Measurements from ENCODE around the gene ROPN1B. TPM values are rescaled to one million over a fixed set of nuclear protein-coding genes. Genes with fewer than 3 reads are reported as not detected.
"Not testable (repeated sequence)": the region's sequence is repeated elsewhere in the genome, so short reads cannot be mapped to it uniquely, and the experiment has no call there.

The ROPN1B gene
- total RNA-seq, 1 donor from 2014 or later, result not detected

DNA sequence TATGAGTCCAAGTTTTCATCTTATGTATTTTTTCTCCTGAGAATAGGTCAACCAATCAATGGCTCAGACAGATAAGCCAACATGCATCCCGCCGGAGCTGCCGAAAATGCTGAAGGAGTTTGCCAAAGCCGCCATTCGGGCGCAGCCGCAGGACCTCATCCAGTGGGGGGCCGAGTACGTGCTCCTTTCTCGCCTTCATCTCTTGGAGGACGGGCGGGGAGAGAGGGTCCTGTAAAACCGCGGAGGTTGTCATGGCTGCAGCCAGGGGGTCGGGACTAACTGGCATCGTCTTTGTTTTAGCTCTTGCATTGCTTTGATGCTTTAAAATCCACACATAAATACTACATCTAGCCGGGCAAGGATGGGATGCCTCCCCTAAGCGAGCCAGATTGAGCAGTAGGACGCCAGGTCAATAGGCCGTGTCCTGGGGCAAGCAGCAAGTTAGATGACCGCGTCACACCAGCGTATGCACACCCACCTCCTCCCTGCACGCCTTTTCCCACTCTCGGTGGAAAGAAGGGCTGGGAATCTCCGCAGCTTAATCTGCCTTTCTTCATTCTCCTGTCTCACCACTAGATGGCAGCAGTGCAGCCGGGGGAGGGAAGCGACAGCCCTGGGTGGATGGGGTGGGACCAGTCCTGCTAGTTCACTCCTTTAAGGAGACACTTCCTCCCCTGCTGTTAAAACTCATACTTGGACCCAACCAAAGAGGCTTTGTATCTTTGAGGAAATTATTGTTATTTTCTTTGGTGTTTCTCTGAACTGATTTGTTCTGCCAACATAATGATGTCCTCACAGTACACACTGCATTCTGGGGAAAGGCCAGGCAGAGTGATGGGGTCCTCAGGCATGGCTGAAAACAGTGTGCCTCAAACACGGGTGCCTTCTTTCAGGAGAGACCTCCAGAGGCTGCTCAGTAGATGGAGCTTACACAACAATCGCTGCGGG is 3.3 kb downstream of the ROPN1B start:
- H3K27ac Mint-ChIP-seq (ENCODE audit: unreplicated experiment); H3K27me3 Mint-ChIP-seq (ENCODE audit: unreplicated experiment); H3K9me3 Mint-ChIP-seq (ENCODE audit: unreplicated experiment); H3K36me3 Mint-ChIP-seq (ENCODE audit: low read depth, unreplicated experiment); H3K4me1 Mint-ChIP-seq (ENCODE audit: unreplicated experiment): not testable (repeated sequence)
- H3K4me3 Mint-ChIP-seq (ENCODE audit: unreplicated experiment), result peak overlapping the region; percentile 59
- peak; percentile 31 for DNase-seq (ENCODE audit: low spot score)
- TF ChIP-seq, protein P1, sequence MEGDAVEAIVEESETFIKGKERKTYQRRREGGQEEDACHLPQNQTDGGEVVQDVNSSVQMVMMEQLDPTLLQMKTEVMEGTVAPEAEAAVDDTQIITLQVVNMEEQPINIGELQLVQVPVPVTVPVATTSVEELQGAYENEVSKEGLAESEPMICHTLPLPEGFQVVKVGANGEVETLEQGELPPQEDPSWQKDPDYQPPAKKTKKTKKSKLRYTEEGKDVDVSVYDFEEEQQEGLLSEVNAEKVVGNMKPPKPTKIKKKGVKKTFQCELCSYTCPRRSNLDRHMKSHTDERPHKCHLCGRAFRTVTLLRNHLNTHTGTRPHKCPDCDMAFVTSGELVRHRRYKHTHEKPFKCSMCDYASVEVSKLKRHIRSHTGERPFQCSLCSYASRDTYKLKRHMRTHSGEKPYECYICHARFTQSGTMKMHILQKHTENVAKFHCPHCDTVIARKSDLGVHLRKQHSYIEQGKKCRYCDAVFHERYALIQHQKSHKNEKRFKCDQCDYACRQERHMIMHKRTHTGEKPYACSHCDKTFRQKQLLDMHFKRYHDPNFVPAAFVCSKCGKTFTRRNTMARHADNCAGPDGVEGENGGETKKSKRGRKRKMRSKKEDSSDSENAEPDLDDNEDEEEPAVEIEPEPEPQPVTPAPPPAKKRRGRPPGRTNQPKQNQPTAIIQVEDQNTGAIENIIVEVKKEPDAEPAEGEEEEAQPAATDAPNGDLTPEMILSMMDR (IDR thresholded peaks at IDR 0.05; ENCODE audit: unreplicated experiment), result peak; percentile 86

DNA sequence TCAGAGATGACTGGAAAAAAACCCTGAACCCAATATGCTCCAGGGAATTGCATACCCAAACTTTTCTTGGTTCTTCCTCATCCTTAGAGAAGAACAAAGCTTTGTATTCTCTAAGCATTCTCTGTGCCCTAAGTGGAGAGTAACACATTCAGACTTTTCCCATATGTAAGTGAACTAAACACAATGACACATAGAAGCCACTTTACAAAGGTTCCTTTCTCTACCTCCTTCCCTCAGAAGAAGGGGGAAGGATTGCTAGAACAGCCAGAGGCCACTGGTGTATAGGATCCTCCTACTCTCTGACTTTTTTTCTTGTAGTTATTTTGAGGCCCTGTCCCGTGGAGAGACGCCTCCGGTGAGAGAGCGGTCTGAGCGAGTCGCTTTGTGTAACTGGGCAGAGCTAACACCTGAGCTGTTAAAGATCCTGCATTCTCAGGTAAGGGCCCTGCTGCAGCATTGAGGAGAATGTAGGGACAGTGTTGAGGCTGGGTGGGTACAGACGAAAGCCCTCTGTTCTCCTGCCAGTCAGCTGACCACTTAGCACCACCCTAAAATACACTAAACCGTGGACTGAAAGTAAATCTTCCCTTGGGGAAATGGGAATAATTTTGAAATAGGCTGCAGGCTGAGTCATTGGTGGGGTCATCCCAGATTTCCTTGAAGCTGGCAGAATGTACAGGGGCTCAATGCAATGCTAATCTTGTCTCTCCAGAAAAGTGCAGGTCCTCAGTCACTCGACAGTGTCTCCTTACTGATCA is 6.4 kb downstream of the ROPN1B start:
- H3K4me3 Mint-ChIP-seq (ENCODE audit: unreplicated experiment); H3K27me3 Mint-ChIP-seq (ENCODE audit: unreplicated experiment); H3K36me3 Mint-ChIP-seq (ENCODE audit: low read depth, unreplicated experiment); H3K4me1 Mint-ChIP-seq (ENCODE audit: unreplicated experiment); DNase-seq (ENCODE audit: low spot score); H3K27ac Mint-ChIP-seq (ENCODE audit: unreplicated experiment); H3K9me3 Mint-ChIP-seq (ENCODE audit: unreplicated experiment): not testable (repeated sequence)

DNA sequence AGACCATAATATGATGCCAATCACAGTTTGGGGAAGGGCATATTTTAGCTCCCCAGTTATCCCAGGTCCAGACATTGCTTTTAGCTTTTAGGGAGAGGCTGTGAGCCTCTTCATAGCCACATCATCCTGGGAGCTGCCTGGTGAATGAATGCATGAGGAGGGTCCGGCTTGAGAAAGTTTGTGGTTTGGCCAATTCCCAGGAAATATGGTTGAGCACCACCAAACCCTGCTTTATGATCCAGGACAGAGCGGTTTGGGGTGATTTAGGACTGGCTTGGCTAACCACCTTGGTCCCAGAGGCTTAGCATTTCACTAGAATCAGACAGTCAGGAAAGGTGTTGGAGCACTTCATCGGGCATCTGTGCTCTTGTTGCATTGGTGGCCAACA is 7.0 kb downstream of the ROPN1B start:
- H3K4me3 Mint-ChIP-seq (ENCODE audit: unreplicated experiment); H3K4me1 Mint-ChIP-seq (ENCODE audit: unreplicated experiment); H3K27ac Mint-ChIP-seq (ENCODE audit: unreplicated experiment): not testable (repeated sequence)

DNA sequence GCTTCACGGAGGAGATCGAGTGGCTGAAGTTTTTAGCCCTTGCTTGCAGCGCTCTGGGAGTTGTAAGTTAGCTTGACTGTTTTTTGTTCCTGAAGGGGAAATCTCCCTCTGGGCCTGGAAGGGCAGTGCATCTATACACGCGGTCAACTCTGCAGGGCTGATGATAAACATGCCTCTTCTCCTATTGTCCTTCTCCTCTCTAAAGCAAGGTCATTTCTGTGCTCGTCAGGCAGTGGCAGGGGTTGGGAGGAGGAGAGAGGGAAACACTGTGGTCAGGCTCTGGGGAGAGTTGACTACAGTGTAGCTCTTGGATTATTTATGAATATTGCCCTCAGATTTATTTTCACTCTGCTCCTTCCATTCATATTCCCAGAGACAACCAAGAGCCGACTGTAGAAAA is 8.1 kb downstream of the ROPN1B start:
- H3K27ac Mint-ChIP-seq (ENCODE audit: unreplicated experiment); DNase-seq (ENCODE audit: low spot score); H3K9me3 Mint-ChIP-seq (ENCODE audit: unreplicated experiment); H3K27me3 Mint-ChIP-seq (ENCODE audit: unreplicated experiment); H3K36me3 Mint-ChIP-seq (ENCODE audit: low read depth, unreplicated experiment); H3K4me1 Mint-ChIP-seq (ENCODE audit: unreplicated experiment); H3K4me3 Mint-ChIP-seq (ENCODE audit: unreplicated experiment): not testable (repeated sequence)

More for the DNA sequence above, 7.0 kb downstream of the ROPN1B start:
- H3K27me3 Mint-ChIP-seq (ENCODE audit: unreplicated experiment); DNase-seq (ENCODE audit: low spot score); H3K36me3 Mint-ChIP-seq (ENCODE audit: low read depth, unreplicated experiment); H3K9me3 Mint-ChIP-seq (ENCODE audit: unreplicated experiment): not testable (repeated sequence)

DNA sequence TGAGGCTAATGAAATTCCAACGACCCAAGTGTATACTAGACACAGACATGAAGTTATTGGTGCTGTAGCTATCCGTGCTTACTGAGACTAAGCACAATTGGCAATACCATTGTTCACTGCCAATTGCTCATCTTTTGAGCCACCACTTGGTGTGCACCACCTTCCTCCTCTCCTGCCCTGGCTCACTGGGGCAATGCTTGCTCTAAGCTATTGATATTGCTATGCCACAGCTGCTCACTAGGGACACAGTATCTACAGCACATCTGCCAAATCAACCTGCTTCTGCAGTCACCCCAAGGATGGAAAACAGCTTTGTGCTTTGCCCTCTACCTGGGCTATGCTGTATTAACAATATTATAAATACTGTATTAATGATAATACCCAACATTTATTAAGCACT is 16.0 kb downstream of the ROPN1B start:
- H3K9me3 Mint-ChIP-seq (ENCODE audit: unreplicated experiment); H3K27ac Mint-ChIP-seq (ENCODE audit: unreplicated experiment); H3K4me1 Mint-ChIP-seq (ENCODE audit: unreplicated experiment); H3K4me3 Mint-ChIP-seq (ENCODE audit: unreplicated experiment); H3K36me3 Mint-ChIP-seq (ENCODE audit: low read depth, unreplicated experiment); DNase-seq (ENCODE audit: low spot score); H3K27me3 Mint-ChIP-seq (ENCODE audit: unreplicated experiment): not testable (repeated sequence)

DNA sequence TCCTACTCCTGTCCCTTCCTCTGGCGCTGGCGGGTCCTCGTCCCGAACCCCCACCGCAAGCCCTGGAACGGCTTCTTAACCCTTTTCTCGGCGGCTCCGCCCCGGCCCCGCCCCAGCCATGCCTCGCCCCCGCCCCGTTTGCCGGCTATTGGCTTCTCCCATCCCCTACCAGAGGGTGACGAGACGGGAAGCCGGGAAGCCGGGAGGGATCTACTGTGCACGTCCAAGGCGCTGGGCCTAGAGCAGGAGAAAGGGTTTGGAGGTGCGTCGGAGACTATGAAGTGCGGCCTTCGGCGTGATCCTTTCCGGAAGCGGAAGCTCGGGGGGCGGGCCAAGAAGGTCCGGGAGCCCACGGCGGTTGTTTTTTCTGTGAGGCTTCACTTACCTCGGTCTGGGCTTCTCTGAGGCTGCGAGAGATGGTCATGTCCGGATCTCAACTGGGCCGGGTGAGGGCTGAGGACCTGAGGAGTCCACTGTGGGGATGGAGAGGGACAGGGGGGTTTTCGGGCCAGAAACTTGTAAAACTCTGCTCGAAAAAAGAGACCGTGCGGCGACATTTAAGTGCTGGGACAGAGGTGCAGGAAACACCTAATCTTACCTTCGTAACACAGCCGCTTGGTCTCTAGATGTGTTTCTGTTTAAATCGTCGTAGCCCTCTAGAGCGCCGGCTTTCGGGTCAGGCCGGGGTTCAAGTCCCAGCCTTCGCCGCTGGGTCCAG is 21.4 kb downstream of the ROPN1B start:
- peaks cover 3% of the 10 kb centered on the region for H3K4me1 Mint-ChIP-seq (ENCODE audit: unreplicated experiment)
- peak; percentile 73 for DNase-seq (ENCODE audit: low spot score)
- H3K36me3 Mint-ChIP-seq (ENCODE audit: low read depth, unreplicated experiment), result peaks cover 3% of the 10 kb centered on the region
- peak overlapping the region; percentile 92 for H3K4me3 Mint-ChIP-seq (ENCODE audit: unreplicated experiment)
- TF ChIP-seq, protein P1 (IDR thresholded peaks at IDR 0.05; ENCODE audit: unreplicated experiment), result no peak
- H3K27me3 Mint-ChIP-seq (ENCODE audit: unreplicated experiment), result peaks cover 5% of the 10 kb centered on the region
- H3K9me3 Mint-ChIP-seq (ENCODE audit: unreplicated experiment), result no peaks in the 10 kb centered on the region
- H3K27ac Mint-ChIP-seq (ENCODE audit: unreplicated experiment), result peak overlapping the region; percentile 74

DNA sequence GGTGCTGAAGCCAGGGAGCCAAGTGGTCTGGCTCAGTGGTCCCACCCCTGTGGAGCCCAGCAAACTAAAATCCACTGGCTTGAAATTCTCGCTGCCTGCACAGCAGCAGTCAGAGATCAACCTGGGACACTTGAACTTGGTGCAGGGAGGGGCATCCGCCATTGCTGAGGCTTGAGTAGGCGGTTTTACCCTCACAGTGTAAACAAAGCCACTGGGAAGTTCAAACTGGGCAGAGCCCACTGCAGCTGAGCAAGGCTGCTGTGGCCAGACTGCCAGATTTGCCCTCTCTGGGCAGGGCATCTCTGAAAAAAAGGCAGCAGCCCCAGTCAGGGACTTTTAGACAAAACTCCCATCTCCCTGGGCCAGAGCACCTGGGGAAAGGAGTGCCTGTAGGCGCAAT is 27.8 kb downstream of the ROPN1B start:
- H3K27me3 Mint-ChIP-seq (ENCODE audit: unreplicated experiment); DNase-seq (ENCODE audit: low spot score); H3K4me3 Mint-ChIP-seq (ENCODE audit: unreplicated experiment); H3K27ac Mint-ChIP-seq (ENCODE audit: unreplicated experiment); H3K9me3 Mint-ChIP-seq (ENCODE audit: unreplicated experiment); H3K36me3 Mint-ChIP-seq (ENCODE audit: low read depth, unreplicated experiment); H3K4me1 Mint-ChIP-seq (ENCODE audit: unreplicated experiment): not testable (repeated sequence)

All from endothelial cell (in vitro differentiated cells).